HG03064 (cell line): ENCODE data around the gene CASK.
A peak's percentile ranks its signal among the peaks of the same experiment; 100 is the strongest.
"Not testable (repeated sequence)": the region's sequence is repeated elsewhere in the genome, so short reads cannot be mapped to it uniquely, and the experiment has no call there.

ENCODE experiments used
- ATAC-seq: cut with Tn5 transposase; IDR thresholded peaks from one replicate; pipeline ENCODE4 v1.9.1; 2021; ENCODE audit warnings: low read depth; ENCODE audit not compliant: unreplicated experiment

Gene CASK

GRCh38 chrX:41664375-41664901, 258.9 kb downstream of the CASK start:
- peak; percentile 79 for ATAC-seq

- ATAC-seq, result no peak
Observed at GRCh38 chrX:41661366-41662095, 261.8 kb downstream of the CASK start.

GRCh38 chrX:41655631-41656030, 267.7 kb downstream of the CASK start:
- ATAC-seq, result no peak

- ATAC-seq, result no peak
Observed at GRCh38 chrX:41655101-41655500, 268.3 kb downstream of the CASK start.

GRCh38 chrX:41653125-41653524, 270.2 kb downstream of the CASK start:
- no peak for ATAC-seq

- not testable (repeated sequence) for ATAC-seq
Observed at GRCh38 chrX:41646201-41646600, 277.2 kb downstream of the CASK start.

GRCh38 chrX:41634284-41634683, 289.1 kb downstream of the CASK start:
- ATAC-seq, result no peak

- no peak for ATAC-seq
Observed at GRCh38 chrX:41630091-41630490, 293.3 kb downstream of the CASK start.

- ATAC-seq, result no peak
Observed at GRCh38 chrX:41629539-41629938, 293.8 kb downstream of the CASK start.

- ATAC-seq, result no peak
Observed at GRCh38 chrX:41621222-41621723, 302.1 kb downstream of the CASK start.

- no peak for ATAC-seq
Observed at GRCh38 chrX:41619221-41619620, 304.1 kb downstream of the CASK start.

- ATAC-seq, result no peak
Observed at GRCh38 chrX:41616935-41617334, 306.4 kb downstream of the CASK start.

GRCh38 chrX:41616255-41616654, 307.1 kb downstream of the CASK start:
- no peak for ATAC-seq

- ATAC-seq, result no peak
Observed at GRCh38 chrX:41608244-41608643, 315.1 kb downstream of the CASK start.

GRCh38 chrX:41607264-41607832, 316.0 kb downstream of the CASK start:
- no peak for ATAC-seq

GRCh38 chrX:41606057-41606456, 317.3 kb downstream of the CASK start:
- ATAC-seq, result not testable (repeated sequence)

- ATAC-seq, result no peak
Observed at GRCh38 chrX:41604766-41605543, 318.4 kb downstream of the CASK start.

- ATAC-seq, result no peak
Observed at GRCh38 chrX:41604177-41604576, 319.2 kb downstream of the CASK start.

- ATAC-seq, result no peak
Observed at GRCh38 chrX:41603596-41603995, 319.8 kb downstream of the CASK start.

- no peak for ATAC-seq
Observed at GRCh38 chrX:41602816-41603345, 320.5 kb downstream of the CASK start.

- no peak for ATAC-seq
Observed at GRCh38 chrX:41600291-41600690, 323.1 kb downstream of the CASK start.
